Subcutaneous adipose tissue (tissue), 4 donors: ENCODE measurements around the gene VEGFB. TPM values are rescaled to one million over a fixed set of nuclear protein-coding genes. Genes with fewer than 3 reads are reported as not detected.

Experiments used
- total RNA-seq, 4 donors: library from RNA; depleted of rRNA; stranded (reverse); fragments of >200 nt; gene quantifications; one replicate each; pipeline ENCODE4 v1.1.0, GENCODE V29; 2016
- TF ChIP-seq, protein P1 (sequence below): fragments of 450-650 bp; IDR thresholded peaks from one replicate; pipeline ENCODE4 v1.5.1; 2016; ENCODE audit warnings: low read depth, mild to moderate bottlenecking, control low read depth, antibody characterized with exemption, moderate library complexity

The VEGFB gene
- total RNA-seq, 4 donors from 2014 or later, result 122 to 332 (median 231) TPM

- TF ChIP-seq, protein P1, sequence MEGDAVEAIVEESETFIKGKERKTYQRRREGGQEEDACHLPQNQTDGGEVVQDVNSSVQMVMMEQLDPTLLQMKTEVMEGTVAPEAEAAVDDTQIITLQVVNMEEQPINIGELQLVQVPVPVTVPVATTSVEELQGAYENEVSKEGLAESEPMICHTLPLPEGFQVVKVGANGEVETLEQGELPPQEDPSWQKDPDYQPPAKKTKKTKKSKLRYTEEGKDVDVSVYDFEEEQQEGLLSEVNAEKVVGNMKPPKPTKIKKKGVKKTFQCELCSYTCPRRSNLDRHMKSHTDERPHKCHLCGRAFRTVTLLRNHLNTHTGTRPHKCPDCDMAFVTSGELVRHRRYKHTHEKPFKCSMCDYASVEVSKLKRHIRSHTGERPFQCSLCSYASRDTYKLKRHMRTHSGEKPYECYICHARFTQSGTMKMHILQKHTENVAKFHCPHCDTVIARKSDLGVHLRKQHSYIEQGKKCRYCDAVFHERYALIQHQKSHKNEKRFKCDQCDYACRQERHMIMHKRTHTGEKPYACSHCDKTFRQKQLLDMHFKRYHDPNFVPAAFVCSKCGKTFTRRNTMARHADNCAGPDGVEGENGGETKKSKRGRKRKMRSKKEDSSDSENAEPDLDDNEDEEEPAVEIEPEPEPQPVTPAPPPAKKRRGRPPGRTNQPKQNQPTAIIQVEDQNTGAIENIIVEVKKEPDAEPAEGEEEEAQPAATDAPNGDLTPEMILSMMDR, result no peak
Observed at GRCh38 chr11:64240435-64241240, 6.3 kb downstream of the VEGFB start, which contains the start of gene FKBP2. TSS of gene FKBP2 (plus strand) at chr11:64241095. CDS start at chr11:64242388, 1,293 bp downstream.

GRCh38 chr11:64241241-64241490 lies 6.8 kb downstream of the VEGFB start:
- TF ChIP-seq, protein P1, result no peak

- TF ChIP-seq, protein P1, result no peak
Observed at GRCh38 chr11:64241491-64242374, 7.3 kb downstream of the VEGFB start.

DNA sequence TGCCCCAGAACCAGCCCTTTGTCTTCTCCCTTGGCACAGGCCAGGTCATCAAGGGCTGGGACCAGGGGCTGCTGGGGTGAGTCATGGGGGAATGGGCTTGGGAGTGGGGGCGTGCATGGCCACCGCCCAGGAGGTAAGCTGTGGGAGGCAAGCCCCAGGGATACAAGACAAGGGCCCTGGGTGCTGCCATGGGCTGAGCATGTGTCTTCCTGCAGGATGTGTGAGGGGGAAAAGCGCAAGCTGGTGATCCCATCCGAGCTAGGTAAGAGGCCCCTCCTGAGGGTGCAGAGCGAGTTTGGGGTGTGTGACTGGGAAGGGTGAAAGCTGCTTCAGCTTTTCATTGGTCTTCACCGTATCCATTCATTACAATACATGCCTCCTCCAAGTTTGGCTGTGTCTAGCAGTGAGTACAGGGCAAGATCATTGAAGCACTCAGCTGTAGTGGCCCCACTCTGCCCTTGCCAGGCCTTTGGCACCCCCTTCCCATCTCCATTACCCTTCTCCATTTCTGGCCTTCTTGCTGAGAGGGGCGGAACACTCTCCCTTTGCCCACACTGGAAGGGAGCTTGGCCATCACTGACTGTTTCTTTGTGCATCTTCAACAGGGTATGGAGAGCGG lies 9.0 kb downstream of the VEGFB start:
- TF ChIP-seq, protein P1, result no peak

- TF ChIP-seq, protein P1, result no peak
Observed at GRCh38 chr11:64244107-64244506, 9.7 kb downstream of the VEGFB start.

DNA sequence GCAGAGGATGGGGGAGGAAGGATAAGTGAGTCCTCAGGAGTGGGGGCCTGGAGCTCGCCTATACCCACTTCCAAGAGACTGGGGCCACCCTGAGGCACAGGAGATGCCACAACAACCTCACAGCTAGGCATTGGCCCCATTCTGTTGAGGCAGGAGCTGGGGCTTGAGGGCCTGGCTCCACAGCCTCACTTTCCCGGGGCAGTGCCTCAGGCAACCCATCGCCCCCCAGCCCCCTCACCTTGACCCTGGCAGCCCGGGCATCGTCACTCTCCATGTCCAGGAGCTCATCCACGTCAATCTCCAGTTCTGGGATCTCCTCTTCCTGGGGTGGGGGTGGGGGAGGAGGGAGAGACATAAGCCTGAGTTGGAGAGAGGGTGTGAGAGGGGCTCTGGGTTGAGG lies 10.6 kb downstream of the VEGFB start:
- TF ChIP-seq, protein P1, result no peak

GRCh38 chr11:64245401-64245796 lies 11.0 kb downstream of the VEGFB start:
- TF ChIP-seq, protein P1, result no peak
